OCI-LY3 (cell line): ENCODE results near the gene KRTAP4-3.

Source experiments
- EZH2phosphoT487 ChIP-seq: fragments of 200-600 bp; shearing (Covaris generic); IDR thresholded peaks from 2 replicates; pipeline ENCODE4 v1.6.1; 2018; ENCODE audit warnings: antibody characterized with exemption, mixed run types, low read depth
- TF ChIP-seq, protein P1 (sequence below): fragments of 200-600, 300-600 bp; sonication (generic); IDR thresholded peaks from 2 replicates; pipeline ENCODE4 v1.5.1; 2014; ENCODE audit warnings: antibody characterized with exemption, low read length, low read depth

DNA sequence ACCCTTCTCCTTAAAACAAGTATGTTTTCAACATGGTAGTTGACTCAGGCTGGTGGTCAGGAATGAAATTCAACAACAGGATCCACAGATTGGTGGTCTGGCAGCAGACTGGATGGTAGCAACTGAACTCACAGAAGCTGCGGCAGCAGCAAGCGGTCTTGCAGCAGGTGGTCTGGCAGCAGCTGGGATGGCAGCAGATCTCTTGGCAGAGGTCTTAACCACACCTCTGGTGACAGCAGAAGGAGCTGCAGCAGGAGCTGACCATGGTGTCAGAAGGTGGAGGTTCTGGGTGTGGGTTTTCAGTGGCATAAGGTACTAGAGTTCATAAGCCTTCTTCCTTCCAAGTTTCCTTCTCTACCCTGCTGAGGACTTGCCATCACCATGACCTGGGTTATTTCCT, 18.9 kb upstream of the KRTAP4-3 start:
- TF ChIP-seq EZH2phosphoT487, result no peak
- TF ChIP-seq, protein P1, sequence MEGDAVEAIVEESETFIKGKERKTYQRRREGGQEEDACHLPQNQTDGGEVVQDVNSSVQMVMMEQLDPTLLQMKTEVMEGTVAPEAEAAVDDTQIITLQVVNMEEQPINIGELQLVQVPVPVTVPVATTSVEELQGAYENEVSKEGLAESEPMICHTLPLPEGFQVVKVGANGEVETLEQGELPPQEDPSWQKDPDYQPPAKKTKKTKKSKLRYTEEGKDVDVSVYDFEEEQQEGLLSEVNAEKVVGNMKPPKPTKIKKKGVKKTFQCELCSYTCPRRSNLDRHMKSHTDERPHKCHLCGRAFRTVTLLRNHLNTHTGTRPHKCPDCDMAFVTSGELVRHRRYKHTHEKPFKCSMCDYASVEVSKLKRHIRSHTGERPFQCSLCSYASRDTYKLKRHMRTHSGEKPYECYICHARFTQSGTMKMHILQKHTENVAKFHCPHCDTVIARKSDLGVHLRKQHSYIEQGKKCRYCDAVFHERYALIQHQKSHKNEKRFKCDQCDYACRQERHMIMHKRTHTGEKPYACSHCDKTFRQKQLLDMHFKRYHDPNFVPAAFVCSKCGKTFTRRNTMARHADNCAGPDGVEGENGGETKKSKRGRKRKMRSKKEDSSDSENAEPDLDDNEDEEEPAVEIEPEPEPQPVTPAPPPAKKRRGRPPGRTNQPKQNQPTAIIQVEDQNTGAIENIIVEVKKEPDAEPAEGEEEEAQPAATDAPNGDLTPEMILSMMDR, result no peak
